ENCODE measurements around the gene UNC5CL. TPM values are rescaled to one million over a fixed set of nuclear protein-coding genes. Genes with fewer than 3 reads are reported as not detected.

UNC5CL gene
- total and polyA plus RNA-seq, 9 of the 15 experiments (the other 6 are each of a cell fraction or from before 2014, with no cell fraction given), result 0.07 to 1.8 (median 0.62) TPM; not detected in 1

- TF ChIP-seq SIX5 (IDR thresholded peaks at IDR 0.05; ENCODE audit: borderline replicate concordance in 1 of 2, insufficient read depth in 1 of 2, low read depth in 1 of 2, low read length in 2 of 2) (no peak), CHD2 (IDR thresholded peaks at IDR 0.05; ENCODE audit: low read depth, low read length) (peak; percentile 86), HNRNPLL (IDR thresholded peaks at IDR 0.05; ENCODE audit: low read depth, low read length, poor library complexity, severe bottlenecking) (peak; percentile 53), TAF7 (tag; IDR thresholded peaks at IDR 0.05) (no peak), SMAD1 (IDR thresholded peaks at IDR 0.05; ENCODE audit: low read depth, low read length, partially characterized antibody) (peak; percentile 19)
- TF ChIP-seq, protein P1, sequence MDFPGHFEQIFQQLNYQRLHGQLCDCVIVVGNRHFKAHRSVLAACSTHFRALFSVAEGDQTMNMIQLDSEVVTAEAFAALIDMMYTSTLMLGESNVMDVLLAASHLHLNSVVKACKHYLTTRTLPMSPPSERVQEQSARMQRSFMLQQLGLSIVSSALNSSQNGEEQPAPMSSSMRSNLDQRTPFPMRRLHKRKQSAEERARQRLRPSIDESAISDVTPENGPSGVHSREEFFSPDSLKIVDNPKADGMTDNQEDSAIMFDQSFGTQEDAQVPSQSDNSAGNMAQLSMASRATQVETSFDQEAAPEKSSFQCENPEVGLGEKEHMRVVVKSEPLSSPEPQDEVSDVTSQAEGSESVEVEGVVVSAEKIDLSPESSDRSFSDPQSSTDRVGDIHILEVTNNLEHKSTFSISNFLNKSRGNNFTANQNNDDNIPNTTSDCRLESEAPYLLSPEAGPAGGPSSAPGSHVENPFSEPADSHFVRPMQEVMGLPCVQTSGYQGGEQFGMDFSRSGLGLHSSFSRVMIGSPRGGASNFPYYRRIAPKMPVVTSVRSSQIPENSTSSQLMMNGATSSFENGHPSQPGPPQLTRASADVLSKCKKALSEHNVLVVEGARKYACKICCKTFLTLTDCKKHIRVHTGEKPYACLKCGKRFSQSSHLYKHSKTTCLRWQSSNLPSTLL (IDR thresholded peaks at IDR 0.05), result peak; percentile 66
- TF ChIP-seq, protein P2, sequence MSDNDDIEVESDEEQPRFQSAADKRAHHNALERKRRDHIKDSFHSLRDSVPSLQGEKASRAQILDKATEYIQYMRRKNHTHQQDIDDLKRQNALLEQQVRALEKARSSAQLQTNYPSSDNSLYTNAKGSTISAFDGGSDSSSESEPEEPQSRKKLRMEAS (CRISPR knock-in tag; IDR thresholded peaks at IDR 0.05), result no peak
Measured at GRCh38 chr6:41072836-41073202, 33.8 kb upstream of the UNC5CL start, which contains the start of gene NFYA (continued).

Data from K562 (cell line).